HCT116 (cell line): ENCODE results near the gene RHD. TPM values are rescaled to one million over a fixed set of nuclear protein-coding genes. Genes with fewer than 3 reads are reported as not detected.

Experiments used
- ATAC-seq: fragments of 200-7000 bp; cut with Tn5 transposase; 2 replicates; pipeline ENCODE4 v1.9.1; 2020; ENCODE audit warnings: mild to moderate bottlenecking, moderate library complexity
- BruUV-seq: library from RNA; stranded (reverse); fragments of 400-500 nt; replicated peaks from 2 replicates; lab custom pipeline; 2021; lab: Mats Ljungman, UMichigan
- CTCF ChIA-PET: fragments of 300-600 bp; sonication (Branson Sonifier 250); formaldehyde crosslinking; loops from one replicate; lab custom pipeline; 2021; ENCODE audit warnings: antibody characterized with exemption; lab: Charles Lee
- POLR2A ChIA-PET: fragments of 300-600, 350-600 bp; sonication (Branson Sonifier 250); formaldehyde crosslinking; loops from one replicate; lab custom pipeline; 2021; ENCODE audit warnings: antibody characterized with exemption; lab: Charles Lee
- RAD21 ChIA-PET, 2 experiments: fragments of 300-600 bp; sonication (Branson Sonifier 250); formaldehyde crosslinking; loops; one replicate each; lab custom pipeline; 2023; ENCODE audit warnings: low total read pairs in 2 of 2; ENCODE audit not compliant: uncharacterized antibody in 2 of 2, unreplicated experiment in 2 of 2, low non-redundant PET in 1 of 2; lab: Charles Lee
- DNase-seq: peaks from one replicate; pipeline ENCODE4 v3.0.0-alpha.2; 2010; ENCODE audit warnings: low read depth, low spot score
- H2AFZ ChIP-seq: fragments of 200-600 bp; shearing (Covaris generic), sonication (generic); 2 replicates; pipeline ENCODE4 v1.6.1; 2017; ENCODE audit warnings: low read depth, mixed run types, mixed read lengths, antibody characterized with exemption, low read length; ENCODE audit not compliant: poor library complexity, severe bottlenecking
- H3K27ac ChIP-seq: 2 replicates; pipeline ENCODE4 v1.5.1; 2012; ENCODE audit warnings: low read depth, low read length
- H3K27me3 ChIP-seq: fragments of 200-600 bp; sonication (generic); 2 replicates; pipeline ENCODE4 v1.6.1; 2016; ENCODE audit warnings: mixed run types, low read length, mixed read lengths; ENCODE audit not compliant: insufficient read depth
- H3K36me3 ChIP-seq, 2 experiments: fragments of 200-500 bp in 1 of 2; fragments of 200-600 bp in 1 of 2; sonication (Bioruptor generic) in 1 of 2; sonication (generic) in 1 of 2; 2 replicates each; pipeline versions ENCODE4 v1.5.1 to v1.6.1; 2014 to 2016; ENCODE audit warnings: low read length in 2 of 2, inconsistent platforms in 1 of 2, mixed read lengths in 1 of 2, mixed run types in 1 of 2; ENCODE audit not compliant: insufficient read depth in 2 of 2, control insufficient read depth in 1 of 2
- H3K4me1 ChIP-seq, 2 experiments: fragments of 200-600 bp in 1 of 2; sonication (generic) in 1 of 2; 2 replicates each; pipeline versions ENCODE4 v1.5.1 to v1.6.1; 2012 to 2017; ENCODE audit warnings: low read length in 2 of 2, inconsistent platforms in 1 of 2, mild to moderate bottlenecking in 1 of 2, mixed read lengths in 1 of 2, mixed run types in 1 of 2, moderate library complexity in 1 of 2; ENCODE audit not compliant: insufficient read depth in 2 of 2, control insufficient read depth in 1 of 2
- H3K4me2 ChIP-seq: fragments of 200-600 bp; sonication (generic); 2 replicates; pipeline ENCODE4 v1.6.1; 2017; ENCODE audit warnings: mixed run types, low read length, mixed read lengths
- H3K4me3 ChIP-seq, 2 experiments: fragments of 200-600 bp in 1 of 2; sonication (generic) in 1 of 2; replicated peaks in 1 of 2; 2 replicates each; pipeline ENCODE4 v1.5.1; 2011 to 2016; ENCODE audit warnings: low read length in 2 of 2, control low read depth in 1 of 2, low read depth in 1 of 2, mild to moderate bottlenecking in 1 of 2, mixed read lengths in 1 of 2, mixed run types in 1 of 2
- H3K79me2 ChIP-seq: fragments of 200-600 bp; sonication (generic); 2 replicates; pipeline ENCODE4 v1.6.1; 2017; ENCODE audit warnings: mild to moderate bottlenecking, mixed run types, low read length, moderate library complexity, mixed read lengths; ENCODE audit not compliant: insufficient read depth
- H3K9ac ChIP-seq: fragments of 200-600 bp; sonication (generic); 2 replicates; pipeline ENCODE4 v1.6.1; 2016; ENCODE audit warnings: low read length, mixed read lengths
- H3K9me2 ChIP-seq: fragments of 200-600 bp; sonication (generic), shearing (Covaris generic); 2 replicates; pipeline ENCODE4 v1.6.1; 2017; ENCODE audit warnings: mixed run types, mild to moderate bottlenecking, moderate library complexity; ENCODE audit not compliant: insufficient read depth
- H3K9me3 ChIP-seq, 2 experiments: fragments of 200-500 bp in 1 of 2; fragments of 200-600 bp in 1 of 2; sonication (Bioruptor generic) in 1 of 2; sonication (generic) in 1 of 2; 2 replicates each; pipeline ENCODE4 v1.6.1; 2014 to 2017; ENCODE audit warnings: low read length in 2 of 2, mixed read lengths in 2 of 2, inconsistent platforms in 1 of 2, low read depth in 1 of 2, mild to moderate bottlenecking in 1 of 2, mixed run types in 1 of 2, moderate library complexity in 1 of 2; ENCODE audit not compliant: control insufficient read depth in 1 of 2, insufficient read depth in 1 of 2
- H4K20me1 ChIP-seq: fragments of 200-600 bp; sonication (generic), shearing (Covaris generic); 2 replicates; pipeline ENCODE4 v1.6.1; 2017; ENCODE audit warnings: mixed run types, mild to moderate bottlenecking, moderate library complexity; ENCODE audit not compliant: insufficient read depth
- EGR1 ChIP-seq: IDR thresholded peaks from 2 replicates; pipeline ENCODE4 v1.6.1; 2012; ENCODE audit warnings: low read depth
- POLR2AphosphoS5 ChIP-seq: IDR thresholded peaks from 2 replicates; pipeline ENCODE4 v1.6.1; 2011; ENCODE audit warnings: mild to moderate bottlenecking, low read depth, low read length, moderate library complexity
- TCF7L2 ChIP-seq: IDR thresholded peaks from 2 replicates; pipeline ENCODE4 v1.7.0; 2011; ENCODE audit warnings: borderline replicate concordance, inconsistent platforms; ENCODE audit not compliant: insufficient read depth, insufficient read length; ENCODE audit errors: extremely low read depth
- YY1 ChIP-seq: IDR thresholded peaks from 2 replicates; pipeline ENCODE4 v1.6.1; 2011; ENCODE audit warnings: low read length, low read depth, moderate library complexity, mild to moderate bottlenecking; ENCODE audit not compliant: insufficient replicate concordance; ENCODE audit errors: extremely low read depth
- intact Hi-C: fragments of 100-400 bp; cut with micrococcal nuclease; formaldehyde crosslinking; loops from 2 replicates; pipeline ENCODE4 v1.10.0; 2022
- total RNA-seq: library from RNA; stranded (reverse); gene quantifications from one replicate; pipeline ENCODE4 v1.2.1, GENCODE V29; 2021; ENCODE audit not compliant: unreplicated experiment
- TF ChIP-seq, protein P1 (sequence below), 3 experiments: fragments of 200-600 bp in 1 of 3; sonication (generic) in 1 of 3; IDR thresholded peaks in 2 of 3; conservative IDR thresholded peaks in 1 of 3; 2 replicates each; pipeline ENCODE4 v1.5.1; 2012 to 2017; ENCODE audit warnings: low read depth in 2 of 3, low read length in 2 of 3, antibody characterized with exemption in 1 of 3, borderline replicate concordance in 1 of 3, control low read depth in 1 of 3, mild to moderate bottlenecking in 1 of 3, mixed read lengths in 1 of 3, mixed run types in 1 of 3, moderate library complexity in 1 of 3; ENCODE audit not compliant: insufficient read depth in 1 of 3

Gene RHD
- total RNA-seq, 1 experiment from 2014 or later = not detected

DNA sequence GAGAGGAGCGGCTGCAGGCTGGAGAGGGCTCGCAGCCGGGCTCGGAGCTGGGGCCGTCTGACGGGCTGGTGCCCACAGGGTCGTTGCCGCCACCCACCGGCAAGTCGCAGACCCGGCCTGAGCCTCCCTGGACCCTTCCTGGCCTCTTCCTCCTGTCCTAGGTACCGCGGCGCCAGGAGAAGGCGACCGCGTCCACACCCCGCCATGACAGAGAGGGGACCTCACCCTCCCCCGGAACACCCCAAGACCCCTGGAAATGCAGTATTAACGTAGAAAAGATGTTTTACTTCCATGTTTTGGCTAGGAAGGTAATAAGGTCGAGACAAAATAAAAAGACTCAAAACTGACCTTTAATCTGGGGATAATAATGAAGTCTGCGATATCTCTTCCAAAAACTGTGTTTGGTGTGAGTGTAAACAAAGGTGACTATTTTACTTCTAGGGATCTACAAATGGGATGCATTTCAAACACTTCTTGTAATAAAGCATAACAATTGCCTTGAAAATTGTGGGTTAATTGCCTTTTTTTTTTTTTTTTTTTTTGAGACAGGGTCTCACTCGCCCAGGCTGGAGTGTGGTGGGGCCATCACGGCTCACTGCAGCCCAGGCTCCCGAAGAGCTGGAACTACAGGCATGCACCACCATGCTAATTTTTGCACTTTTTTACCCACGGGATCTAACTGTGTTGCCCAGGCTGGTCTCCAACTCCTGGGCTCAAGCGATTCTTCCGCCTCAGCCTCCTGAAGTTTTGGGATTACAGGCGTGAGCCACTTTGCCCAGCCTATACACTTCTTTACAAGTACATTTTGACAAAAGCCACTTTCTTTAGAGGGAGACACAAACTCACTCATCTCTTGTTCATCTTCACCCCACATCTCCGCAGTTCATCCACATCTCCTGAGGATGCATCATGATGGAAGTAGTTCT, 24.2 kb upstream of the RHD start:
- peak; percentile 79; the same call in 1 of the 2 replicates for ATAC-seq
- Histone ChIP-seq H3K4me3 (peak overlapping the region; percentile 93 to 98), H3K9me3 (no peaks in the 10 kb centered on the region), H3K9me2 (no peaks in the 10 kb centered on the region), H3K27me3 (no peaks in the 10 kb centered on the region), H3K9ac (peak overlapping the region; percentile 93), H3K79me2 (peaks cover 41% of the 10 kb centered on the region), H2AFZ (peak overlapping the region; percentile 56), H3K36me3 (peaks cover 15 to 23% of the 10 kb centered on the region in 2 experiments), H3K27ac (peak overlapping the region; percentile 97), H4K20me1 (peaks cover 17% of the 10 kb centered on the region; the same call in 1 of the 2 replicates), H3K4me2 (peak overlapping the region; percentile 96), H3K4me1 (peaks cover 11 to 17% of the 10 kb centered on the region in 2 experiments)
- intact Hi-C loops = loop anchor here (5.0 kb wide), 1 partner anchor 94 kb away; no protein-coding TSS in a partner anchor
- RAD21 ChIA-PET = no interaction called here
- TF ChIP-seq, protein P1, sequence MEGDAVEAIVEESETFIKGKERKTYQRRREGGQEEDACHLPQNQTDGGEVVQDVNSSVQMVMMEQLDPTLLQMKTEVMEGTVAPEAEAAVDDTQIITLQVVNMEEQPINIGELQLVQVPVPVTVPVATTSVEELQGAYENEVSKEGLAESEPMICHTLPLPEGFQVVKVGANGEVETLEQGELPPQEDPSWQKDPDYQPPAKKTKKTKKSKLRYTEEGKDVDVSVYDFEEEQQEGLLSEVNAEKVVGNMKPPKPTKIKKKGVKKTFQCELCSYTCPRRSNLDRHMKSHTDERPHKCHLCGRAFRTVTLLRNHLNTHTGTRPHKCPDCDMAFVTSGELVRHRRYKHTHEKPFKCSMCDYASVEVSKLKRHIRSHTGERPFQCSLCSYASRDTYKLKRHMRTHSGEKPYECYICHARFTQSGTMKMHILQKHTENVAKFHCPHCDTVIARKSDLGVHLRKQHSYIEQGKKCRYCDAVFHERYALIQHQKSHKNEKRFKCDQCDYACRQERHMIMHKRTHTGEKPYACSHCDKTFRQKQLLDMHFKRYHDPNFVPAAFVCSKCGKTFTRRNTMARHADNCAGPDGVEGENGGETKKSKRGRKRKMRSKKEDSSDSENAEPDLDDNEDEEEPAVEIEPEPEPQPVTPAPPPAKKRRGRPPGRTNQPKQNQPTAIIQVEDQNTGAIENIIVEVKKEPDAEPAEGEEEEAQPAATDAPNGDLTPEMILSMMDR (IDR thresholded peaks at IDR 0.05 in 2 of 3, conservative IDR thresholded peaks at IDR 0.05 in 1 of 3; ENCODE audit: borderline replicate concordance in 1 of 3, insufficient read depth in 1 of 3, low read depth in 2 of 3, low read length in 2 of 3) = 0 out of 6 replicates have a peak, but pooled peaks of 1 of the 3 experiments have one; percentile 13
- TF ChIP-seq POLR2AphosphoS5 = no peak
- POLR2A ChIA-PET = interaction anchor here (0.7 to 1.7 kb wide), 15 partner anchors 8 to 553 kb away, joined by 3 to 25 read pairs (median 4); partner anchors contain the start of genes MACO1 and SYF2
- BruUV-seq = TSS peak; percentile 74
- DNase-seq = no peak
- CTCF ChIA-PET = interaction anchor here (1.0 kb wide), 1 partner anchor 9 kb away, joined by 3 read pairs; no protein-coding TSS in a partner anchor

DNA sequence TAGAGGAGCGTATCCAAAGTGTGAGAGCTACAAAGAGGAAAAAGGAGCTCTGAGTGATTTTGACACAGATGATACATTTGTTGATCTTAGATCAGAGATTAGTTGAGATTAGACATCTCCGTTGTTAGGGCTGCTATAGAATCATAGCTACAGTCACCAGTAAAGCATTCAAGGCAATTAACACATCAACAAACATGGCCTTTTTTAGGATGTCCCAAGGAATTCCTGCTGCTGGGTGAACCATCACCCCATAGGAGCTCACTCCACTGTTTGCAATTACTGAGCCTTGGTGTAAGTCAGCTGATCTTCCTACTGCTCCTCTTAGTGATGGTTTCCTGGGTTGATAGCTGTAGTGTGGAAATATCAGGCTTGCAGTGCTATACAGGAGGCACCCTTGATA, 18.4 kb upstream of the RHD start:
- no TSS peak for BruUV-seq
- Histone ChIP-seq H3K79me2 (no peaks in the 10 kb centered on the region), H3K9ac (no peak overlapping the region), H3K4me2 (no peak overlapping the region), H3K27ac (no peak overlapping the region), H3K9me3 (no peaks in the 10 kb centered on the region), H3K36me3 (no peaks in the 10 kb centered on the region; a peak in 1 of 4 replicates), H4K20me1 (no peaks in the 10 kb centered on the region), H3K9me2 (no peaks in the 10 kb centered on the region), H3K27me3 (no peaks in the 10 kb centered on the region), H2AFZ (no peak overlapping the region), H3K4me3 (no peak overlapping the region), H3K4me1 (0 out of 4 replicates have a peak, but pooled peaks cover 0 to 5% of the 10 kb centered on the region in 2 experiments)
- intact Hi-C loops = loop anchor here (10.0 kb wide), 1 partner anchor 561 kb away; the partner anchor contains the start of gene MTFR1L
- ATAC-seq (no peak), DNase-seq (no peak)
- CTCF ChIA-PET = interaction anchor here (1.2 kb wide), 1 partner anchor 14 kb away, joined by 4 read pairs; no protein-coding TSS in a partner anchor
- RAD21 ChIA-PET = no interaction called here
- POLR2A ChIA-PET = no interaction called here
- no peak for TF ChIP-seq YY1
- no peak for TF ChIP-seq POLR2AphosphoS5
- TF ChIP-seq, protein P1 (IDR thresholded peaks at IDR 0.05 in 2 of 3, conservative IDR thresholded peaks at IDR 0.05 in 1 of 3; ENCODE audit: borderline replicate concordance in 1 of 3, insufficient read depth in 1 of 3, low read depth in 2 of 3, low read length in 2 of 3) = no peak
- TF ChIP-seq EGR1 = no peak
- no peak for TF ChIP-seq TCF7L2
